Prostate gland (tissue), 2 donors: ENCODE measurements around the gene SHISAL1.

Experiments
- CTCF ChIP-seq, 4 experiments: fragments of 200-600 bp in 2 of 4; fragments of 450-650 bp in 2 of 4; sonication (generic) in 2 of 4; IDR thresholded peaks; 1 replicate in 3 of 4; 2 replicates in 1 of 4; pipeline ENCODE4 v1.5.1; 2016 to 2019; ENCODE audit warnings: antibody characterized with exemption in 4 of 4, mild to moderate bottlenecking in 2 of 4, moderate library complexity in 2 of 4
- POLR2A ChIP-seq: fragments of 450-650 bp; IDR thresholded peaks from one replicate; pipeline ENCODE4 v1.6.1; 2016; ENCODE audit warnings: antibody characterized with exemption, mild to moderate bottlenecking
- POLR2AphosphoS5 ChIP-seq: sonication (generic); formaldehyde crosslinking; IDR thresholded peaks from one replicate; pipeline ENCODE4 v1.6.1; 2017; ENCODE audit warnings: antibody characterized with exemption

DNA sequence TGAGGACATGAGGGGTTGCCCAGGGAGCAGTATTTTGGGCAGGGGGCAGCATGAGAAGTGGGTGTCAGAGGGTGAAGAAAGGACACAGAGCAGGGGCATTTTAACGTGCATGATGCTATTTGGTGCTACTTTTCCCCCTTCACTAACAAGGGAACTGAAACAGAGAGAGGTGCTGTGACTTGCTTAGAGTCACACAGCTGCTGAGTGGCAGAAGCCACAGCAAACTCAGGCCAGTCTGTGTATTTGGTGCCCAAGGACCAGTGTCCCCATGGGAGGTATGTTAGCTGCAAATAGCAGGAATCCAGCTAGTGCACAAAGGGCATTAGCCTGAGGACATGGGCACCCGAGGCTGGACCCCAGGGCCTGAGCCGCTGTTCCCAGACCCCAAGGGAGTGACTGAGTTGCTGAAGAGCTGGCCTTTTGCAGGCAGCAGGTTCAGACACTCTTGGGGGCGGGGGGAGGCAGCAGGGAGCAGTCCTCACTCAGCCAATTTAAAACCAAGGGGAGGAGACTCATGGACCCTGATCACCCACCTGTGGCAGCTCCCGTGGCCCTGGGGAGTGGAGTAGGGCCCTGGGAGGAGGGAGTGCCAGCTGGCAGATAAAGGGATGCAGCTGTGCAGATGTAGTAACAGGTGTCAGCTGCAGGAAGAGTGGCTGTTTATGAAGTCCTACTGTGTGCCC, 117.4 kb downstream of the SHISAL1 start:
- TF ChIP-seq CTCF (IDR thresholded peaks at IDR 0.05) (no peak), POLR2AphosphoS5 (no peak), POLR2A (no peak)
